ENCODE results near the gene DRG2.
A peak's percentile ranks its signal among the peaks of the same experiment; 100 is the strongest.

DRG2 gene

DNA sequence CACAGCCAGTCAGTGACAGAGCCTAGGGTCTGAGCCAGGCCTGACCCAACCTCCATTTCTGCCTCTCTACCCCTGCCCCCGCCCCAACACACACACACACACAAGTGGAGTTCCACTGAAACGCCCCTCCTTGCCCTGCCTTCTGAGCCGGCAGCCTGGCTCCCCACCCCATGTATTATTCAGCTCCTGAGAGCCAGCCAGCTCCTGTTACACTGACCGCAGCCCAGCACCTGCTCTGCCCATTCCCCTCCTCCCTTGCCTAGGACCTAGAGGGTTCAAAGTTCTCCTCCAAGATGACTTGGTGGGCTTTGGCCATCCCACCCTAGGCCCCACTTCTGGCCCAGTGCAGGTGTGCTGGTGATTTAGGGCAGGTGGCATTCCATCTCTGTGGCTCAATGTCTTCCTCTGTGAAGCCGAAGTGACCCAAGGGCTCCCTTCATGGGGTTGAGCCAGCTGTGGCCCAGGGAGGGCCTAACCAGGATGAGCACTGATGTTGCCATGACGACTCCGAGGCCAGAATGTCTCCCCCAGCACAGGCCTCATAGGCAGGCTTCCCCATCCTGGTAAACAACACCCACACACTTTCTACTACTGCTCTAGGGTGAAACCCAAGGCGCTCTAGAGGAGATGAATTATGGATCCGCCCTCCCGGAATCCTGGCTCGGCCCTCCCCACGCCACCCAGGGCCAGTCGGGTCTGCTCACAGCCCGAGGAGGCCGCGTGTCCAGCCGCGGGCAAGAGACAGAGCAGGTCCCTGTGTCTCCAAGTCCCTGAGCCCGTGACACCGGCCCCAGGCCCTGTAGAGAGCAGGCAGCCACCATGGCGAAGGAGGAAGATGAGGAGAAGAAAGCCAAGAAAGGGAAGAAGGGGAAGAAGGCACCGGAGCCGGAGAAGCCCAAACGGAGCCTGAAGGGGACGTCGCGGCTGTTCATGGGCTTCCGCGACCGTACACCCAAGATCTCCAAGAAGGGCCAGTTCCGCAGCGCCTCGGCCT lies 30.5 kb downstream of the DRG2 start:
- no peak for DNase-seq

DNA sequence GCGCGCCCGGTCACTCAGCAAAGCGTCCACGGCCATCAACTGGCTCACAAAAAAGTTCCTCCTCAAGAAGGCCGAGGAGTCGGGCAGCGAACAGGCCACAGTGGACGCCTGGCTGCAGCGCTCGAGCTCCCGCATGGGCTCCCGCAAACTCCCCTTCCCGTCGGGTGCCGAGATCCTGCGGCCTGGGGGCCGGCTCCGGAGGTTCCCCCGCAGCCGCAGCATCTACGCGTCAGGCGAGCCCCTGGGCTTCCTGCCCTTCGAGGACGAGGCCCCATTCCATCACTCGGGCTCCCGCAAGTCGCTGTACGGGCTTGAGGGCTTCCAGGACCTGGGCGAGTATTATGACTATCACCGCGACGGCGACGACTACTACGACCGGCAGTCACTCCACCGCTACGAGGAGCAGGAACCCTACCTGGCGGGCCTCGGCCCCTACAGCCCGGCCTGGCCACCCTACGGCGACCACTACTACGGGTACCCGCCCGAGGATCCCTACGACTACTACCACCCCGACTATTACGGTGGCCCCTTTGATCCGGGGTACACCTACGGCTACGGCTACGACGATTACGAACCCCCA lies 31.5 kb downstream of the DRG2 start:
- DNase-seq: no peak

DNA sequence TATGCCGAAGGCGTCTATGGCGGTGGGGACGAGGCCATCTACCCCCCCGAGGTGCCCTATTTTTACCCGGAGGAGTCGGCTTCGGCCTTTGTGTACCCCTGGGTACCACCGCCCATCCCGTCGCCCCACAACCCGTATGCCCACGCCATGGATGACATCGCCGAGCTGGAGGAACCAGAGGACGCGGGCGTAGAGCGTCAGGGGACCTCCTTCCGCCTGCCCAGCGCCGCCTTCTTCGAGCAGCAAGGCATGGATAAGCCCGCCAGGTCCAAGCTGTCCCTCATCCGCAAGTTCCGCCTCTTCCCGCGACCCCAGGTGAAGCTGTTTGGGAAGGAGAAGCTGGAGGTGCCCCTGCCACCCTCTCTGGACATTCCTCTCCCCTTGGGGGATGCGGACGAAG lies 32.2 kb downstream of the DRG2 start:
- DNase-seq: no peak

DNA sequence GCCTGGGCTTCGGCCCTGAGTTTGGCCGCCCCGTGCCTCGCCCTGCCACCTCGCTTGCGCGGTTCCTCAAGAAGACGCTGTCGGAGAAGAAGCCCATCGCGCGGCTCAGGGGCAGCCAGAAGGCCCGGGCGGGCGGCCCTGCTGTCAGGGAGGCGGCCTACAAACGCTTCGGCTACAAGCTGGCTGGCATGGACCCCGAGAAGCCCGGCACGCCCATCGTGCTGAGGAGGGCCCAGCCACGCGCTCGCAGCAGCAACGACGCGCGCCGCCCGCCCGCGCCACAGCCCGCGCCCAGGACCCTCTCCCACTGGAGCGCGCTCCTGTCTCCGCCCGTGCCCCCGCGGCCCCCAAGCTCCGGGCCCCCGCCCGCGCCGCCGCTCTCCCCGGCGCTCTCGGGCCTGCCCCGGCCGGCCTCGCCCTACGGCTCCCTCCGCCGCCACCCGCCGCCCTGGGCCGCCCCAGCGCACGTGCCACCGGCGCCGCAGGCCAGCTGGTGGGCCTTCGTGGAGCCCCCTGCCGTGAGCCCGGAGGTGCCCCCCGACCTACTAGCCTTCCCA lies 32.8 kb downstream of the DRG2 start:
- no peak for DNase-seq

DNA sequence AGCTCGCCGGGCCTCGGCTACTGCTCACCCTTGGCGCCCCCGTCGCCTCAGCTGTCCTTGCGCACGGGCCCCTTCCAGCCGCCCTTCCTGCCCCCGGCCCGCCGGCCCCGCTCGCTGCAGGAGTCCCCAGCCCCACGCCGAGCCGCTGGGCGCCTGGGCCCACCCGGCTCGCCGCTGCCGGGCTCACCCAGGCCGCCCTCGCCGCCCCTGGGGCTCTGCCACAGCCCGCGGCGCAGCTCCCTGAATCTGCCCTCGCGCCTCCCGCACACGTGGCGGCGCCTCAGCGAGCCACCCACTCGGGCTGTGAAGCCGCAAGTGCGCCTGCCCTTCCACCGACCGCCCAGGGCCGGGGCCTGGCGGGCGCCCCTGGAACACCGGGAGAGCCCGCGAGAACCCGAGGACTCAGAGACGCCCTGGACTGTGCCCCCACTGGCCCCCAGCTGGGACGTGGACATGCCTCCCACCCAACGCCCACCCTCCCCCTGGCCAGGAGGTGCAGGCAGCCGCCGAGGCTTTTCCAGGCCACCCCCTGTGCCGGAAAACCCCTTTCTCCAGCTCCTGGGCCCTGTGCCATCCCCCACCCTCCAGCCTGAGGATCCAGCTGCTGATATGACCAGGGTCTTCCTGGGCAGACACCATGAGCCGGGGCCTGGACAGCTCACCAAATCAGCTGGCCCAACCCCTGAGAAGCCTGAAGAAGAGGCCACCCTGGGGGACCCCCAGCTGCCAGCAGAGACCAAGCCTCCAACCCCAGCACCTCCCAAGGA lies 33.6 kb downstream of the DRG2 start:
- no peak for DNase-seq

DNA sequence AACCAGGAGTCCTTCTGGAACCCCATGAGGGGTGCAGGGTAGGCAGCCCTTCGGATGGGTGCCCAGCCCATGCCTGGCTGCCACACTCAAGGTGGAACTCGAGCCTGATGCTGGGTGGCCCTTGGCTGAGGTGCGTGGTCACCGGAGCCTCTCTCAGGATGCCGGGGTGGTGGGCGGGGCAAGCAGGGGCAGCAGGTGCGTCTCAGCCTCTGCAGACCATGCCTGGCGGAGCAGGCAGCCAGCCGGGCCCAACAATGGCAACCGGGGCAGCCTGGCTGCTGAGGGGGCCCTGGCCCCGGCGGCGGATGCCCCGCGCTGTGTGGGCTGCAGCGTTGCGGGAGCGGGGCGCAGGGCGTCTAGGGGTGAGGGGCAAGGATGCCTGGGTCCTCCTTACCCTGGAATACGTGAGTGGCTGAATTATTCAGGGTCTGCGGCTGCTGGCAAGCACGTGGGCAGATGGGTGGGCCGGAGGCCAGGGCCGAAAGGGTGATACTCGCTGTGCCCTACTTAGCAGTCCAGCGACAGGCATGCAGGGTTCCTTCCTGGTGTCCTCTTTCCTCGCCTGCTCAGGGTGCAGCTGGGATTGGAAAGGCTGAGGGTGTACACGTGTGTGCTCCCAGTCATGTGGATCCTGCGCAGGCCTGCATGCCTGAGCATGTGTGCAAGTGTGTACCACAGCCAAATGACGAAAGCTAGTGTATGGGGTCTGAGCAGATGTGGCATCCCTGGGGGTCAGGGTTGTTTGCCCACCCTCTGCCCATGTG lies 35.4 kb downstream of the DRG2 start:
- no peak for DNase-seq

DNA sequence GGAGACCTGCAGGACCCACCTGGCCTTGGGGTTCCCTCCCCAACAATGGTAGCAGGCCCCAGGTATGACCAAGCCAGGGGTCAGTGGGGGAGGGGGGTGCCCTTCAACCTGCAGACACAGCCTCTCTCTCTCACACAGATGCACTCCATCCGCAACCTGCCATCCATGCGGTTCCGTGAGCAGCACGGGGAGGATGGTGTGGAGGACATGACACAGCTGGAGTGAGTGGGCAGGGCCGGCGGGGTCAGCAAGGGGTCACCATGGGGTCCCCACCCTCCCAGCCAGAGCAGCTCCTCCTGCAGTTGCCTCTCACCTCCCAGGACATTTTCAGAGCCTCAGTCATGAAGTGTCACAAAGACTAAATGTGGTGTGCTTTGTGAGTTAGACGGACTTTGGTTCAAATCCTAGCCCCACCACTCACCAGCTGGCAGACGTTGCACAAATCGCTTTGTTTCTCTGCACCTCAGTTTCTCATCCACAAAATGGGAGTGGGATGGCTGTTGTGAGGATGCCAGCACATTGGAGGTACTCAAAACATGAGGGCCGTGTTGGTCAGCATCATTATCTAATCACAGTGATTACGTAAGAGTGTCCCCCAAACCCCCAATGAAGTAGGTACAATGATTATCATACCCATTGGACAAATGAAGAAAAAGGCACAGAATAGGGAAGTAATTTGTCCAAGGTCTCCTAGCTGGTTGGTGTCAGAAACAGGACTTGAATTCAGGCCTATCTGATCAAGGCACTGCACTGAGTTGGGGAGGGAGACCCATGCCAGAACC lies 36.8 kb downstream of the DRG2 start:
- no peak for DNase-seq

DNA sequence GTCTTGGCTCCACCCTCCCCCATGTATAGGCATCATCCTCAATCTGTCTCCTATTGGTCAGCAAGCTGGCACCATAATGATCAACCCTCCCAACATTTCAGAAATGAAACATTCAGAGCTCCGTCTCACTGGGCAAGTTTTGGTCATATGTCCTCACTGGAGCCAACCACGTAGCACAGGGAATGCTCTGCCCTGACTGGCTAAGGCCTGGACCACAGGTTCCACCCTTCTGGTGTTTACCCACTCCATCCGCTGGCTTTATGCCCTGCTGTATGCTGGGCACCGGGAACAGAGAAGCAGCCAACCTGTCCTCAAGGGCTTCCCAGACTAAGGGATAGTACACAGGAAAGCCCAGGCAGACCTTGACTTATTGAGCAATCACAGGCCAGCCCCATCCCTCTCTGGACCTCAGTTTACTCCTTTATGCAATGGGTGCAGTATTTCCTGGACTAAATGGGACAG lies 41.3 kb downstream of the DRG2 start:
- DNase-seq: no peak

DNA sequence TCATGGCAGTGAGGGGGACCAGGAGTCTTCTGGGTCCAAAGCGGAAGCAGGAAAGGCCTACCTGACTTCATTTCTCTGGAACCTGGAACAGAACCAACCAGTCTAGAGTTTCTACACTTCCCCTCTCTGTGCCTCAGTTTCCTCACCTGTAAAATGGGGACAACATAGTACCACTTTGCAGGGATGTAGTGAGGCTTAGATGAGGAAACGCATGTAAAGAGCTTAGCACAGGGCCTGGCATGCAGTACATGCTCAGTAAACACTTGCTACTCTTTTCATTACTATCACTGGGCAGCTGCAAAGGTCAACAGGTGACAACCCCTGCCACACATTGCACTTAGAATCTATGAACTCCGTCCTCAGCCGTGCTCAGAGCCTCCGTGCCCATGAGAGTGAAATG lies 45.0 kb downstream of the DRG2 start:
- no peak for DNase-seq

DNA sequence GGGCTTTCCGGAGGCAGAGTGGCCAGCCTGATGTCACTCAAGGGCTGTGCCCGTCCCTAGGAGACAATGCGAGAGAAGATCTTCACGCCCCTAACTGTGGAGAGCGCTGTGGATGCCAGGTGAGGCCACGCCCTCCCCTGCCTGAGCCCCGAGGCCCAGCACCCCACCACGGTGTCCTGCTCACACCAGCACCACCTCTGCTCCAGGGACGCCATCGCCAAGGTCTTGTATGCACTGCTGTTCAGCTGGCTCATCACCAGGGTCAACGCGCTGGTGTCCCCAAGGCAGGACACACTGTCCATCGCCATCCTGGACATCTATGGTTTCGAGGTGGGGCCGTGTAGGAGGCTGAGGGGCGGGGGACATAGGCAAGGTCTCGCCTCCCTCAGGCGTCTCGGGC lies 48.6 kb downstream of the DRG2 start:
- DNase-seq: no peak

DNA sequence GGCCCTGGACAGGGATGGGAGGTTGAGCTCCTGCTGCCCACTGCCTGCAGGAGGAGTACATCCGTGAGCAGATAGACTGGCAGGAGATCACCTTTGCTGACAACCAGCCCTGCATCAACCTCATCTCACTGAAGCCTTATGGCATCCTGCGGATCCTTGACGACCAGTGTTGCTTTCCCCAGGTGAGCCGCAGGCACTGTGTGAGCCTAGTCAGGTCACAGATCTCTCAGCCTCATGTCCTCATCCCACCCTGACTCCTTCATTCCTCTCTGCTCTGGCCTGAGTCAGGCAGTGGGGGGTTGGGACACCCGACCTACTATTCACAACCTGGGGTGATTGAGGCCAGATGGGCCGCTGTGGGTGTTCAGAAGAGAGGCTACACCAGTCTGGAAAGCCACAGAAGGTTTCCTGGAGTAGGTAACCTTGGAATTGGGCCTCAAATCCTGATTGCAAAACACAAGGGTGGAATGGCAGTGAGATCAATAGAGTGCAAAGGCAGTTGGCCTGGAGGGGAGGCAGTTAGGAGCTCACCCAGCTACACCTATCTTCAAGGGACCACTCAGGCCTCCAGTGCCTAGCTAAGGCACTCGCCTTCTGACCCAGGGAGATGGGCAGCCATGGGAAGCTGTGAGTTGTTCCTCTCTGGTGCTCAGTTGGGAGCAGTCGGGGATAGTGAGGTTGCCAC lies 50.5 kb downstream of the DRG2 start:
- no peak for DNase-seq

DNA sequence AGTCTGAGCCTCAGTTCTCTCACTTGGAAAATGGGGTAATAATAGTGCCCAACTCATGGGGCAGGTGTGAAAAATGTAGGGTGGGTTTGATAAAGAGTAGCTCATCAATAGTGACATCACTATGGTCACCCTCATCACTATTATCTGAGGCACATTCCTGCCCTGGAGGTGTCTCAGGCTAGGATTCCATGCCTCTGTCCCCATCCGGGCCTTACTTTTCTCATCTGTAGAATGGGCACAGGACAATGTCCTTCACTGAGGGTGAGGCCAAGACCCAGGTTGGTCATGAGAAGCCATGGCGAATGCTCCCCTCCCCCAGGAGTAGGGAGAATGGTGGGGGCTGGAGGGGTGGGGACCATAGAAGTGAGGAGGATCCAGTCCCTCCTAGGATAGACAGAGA lies 51.3 kb downstream of the DRG2 start:
- no peak for DNase-seq

DNA sequence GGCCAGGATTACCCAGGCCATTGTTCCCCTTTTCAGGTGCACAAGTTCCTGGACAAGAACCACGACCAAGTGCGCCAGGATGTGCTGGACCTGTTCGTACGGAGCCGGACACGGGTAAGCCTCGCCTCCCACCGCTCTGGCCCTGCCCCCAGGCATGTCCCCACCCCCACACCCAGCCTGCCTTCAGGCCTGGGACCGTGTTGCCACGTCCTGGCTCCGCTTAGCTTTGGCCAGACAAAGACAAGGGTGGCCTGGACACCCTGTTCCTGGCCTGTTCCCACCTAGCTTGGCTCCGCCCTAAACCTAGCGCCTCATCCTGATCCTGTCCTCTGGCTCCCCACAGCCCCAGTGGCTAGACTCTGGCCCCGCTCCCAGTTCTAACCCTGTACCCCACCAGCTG lies 51.8 kb downstream of the DRG2 start:
- no peak for DNase-seq

DNA sequence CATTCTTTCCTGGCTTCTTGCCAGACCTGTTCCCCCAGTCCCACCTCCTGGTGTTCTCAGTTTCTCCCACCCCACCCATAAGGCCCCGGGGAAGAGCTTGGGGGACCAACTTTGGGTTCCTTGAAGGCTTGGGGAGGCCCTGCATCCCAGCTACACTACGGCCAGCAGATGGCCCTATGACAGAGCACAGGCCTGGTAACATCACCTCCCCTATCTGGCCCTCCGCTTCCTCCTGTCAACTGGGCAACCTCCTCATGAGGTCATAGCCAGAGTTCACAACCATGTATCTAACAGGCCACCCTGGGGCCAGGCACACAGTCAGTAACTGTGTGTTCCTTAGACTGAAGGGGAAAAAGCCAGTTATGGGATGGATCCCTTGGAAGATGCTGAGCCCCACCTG lies 52.2 kb downstream of the DRG2 start:
- no peak for DNase-seq

DNA sequence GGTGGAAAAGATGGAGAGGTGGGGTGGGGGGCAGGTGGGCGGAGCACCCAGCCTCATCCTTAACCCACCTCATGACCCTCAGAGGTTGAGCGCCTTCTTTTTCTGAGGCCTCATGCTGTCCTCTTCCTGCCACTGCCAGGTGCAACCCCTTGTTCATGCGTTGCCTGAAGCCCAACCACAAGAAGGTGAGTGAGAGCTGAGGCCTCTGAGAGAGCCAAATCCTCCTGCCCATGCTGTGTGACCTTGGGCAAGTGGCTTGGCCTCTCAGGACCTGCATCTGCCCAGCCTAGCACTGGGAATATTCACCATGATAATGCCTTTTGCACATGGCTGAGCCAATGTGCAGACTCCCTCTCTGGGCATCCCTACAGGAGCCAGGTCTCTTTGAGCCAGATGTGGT lies 52.9 kb downstream of the DRG2 start:
- no peak for DNase-seq

DNA sequence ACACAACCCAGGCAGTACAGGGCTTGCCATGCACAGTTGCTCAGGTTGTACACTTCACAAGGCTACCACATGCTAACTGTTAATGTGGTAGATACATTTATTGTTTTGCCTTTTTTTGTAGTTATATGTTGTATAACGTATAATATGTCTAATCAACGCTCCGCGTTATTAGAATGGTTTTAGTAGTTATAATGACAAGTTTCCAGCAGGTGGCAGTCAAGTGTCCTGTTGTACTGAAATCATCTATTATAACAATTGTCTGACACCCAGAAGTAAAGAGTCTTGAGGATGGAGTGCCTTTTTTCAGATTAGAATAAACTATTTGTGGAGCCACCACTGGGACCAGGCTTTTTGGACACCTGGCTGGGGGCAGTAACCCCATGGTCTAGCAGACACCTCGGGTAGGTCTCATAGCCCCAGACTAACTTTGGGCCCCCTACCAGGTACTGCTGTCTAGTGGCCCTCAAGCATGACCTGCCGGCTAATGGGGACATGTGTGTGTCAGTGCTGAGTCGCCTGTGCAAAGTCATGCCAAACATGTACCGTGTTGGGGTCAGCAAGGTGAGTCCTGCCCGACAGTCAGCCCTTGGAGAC lies 53.6 kb downstream of the DRG2 start:
- peak; percentile 48 for DNase-seq

DNA sequence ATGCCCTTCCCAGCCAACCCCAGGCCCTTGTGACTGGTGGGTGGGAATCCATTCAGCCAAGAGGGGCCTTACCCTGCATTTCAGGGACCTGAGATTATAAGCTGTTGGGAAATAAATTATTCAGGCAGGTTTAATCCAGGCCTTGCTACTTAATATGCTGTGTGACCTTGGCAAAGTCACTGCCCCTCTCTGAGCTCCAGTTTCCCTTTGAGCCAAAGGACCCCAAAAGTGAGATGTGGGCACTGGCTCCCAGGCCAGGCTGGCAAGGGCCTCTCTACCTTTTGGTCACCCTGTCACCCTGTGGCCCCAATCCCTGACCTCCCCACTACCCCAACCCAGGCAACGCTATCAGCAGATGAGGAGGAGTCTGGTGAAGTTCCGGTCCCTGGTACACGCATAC lies 54.7 kb downstream of the DRG2 start:
- no peak for DNase-seq

DNA sequence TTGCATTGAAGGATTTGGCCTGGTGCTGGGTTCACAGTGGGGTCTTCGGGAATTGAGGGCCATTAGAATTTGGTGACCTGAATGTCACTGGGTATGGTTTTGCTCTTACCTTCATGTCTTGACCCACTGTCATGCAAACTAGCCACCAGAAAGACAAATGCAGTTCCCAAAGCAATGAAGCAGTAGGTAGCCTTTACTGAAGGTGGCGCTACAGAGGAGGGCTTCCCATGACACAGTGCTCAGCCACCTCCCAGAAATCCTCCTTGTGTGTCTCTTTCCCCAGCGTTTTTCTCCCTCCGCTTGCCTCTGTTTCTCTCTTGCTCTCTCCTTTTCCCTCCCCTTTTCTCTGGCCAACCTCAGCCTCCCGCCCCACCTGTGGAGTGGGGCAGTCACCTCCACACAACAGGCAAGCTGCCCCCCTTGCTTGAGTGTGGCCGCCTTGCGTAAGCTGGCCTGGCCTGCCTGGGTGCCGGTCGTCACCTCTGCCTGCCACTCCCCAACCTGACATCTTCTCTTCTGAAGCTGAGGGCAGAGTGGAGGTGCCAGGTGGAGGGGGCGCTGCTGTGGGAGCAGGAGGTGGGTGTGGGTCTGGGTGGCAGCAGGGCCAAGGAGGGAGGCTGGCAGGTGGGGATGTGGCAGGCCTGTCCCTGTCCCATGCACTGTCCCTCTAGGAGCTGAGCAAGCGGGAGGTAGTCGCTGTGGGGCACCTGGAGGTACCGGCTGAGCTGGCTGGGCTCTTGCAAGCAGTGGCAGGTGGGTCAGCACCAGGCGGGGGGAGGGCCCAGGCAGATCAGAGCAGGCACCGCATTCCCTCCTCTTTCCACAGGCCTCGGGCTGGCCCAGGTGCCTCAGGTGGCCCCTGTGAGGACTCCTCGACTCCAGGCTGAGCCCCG lies 55.5 kb downstream of the DRG2 start:
- no peak for DNase-seq

DNA sequence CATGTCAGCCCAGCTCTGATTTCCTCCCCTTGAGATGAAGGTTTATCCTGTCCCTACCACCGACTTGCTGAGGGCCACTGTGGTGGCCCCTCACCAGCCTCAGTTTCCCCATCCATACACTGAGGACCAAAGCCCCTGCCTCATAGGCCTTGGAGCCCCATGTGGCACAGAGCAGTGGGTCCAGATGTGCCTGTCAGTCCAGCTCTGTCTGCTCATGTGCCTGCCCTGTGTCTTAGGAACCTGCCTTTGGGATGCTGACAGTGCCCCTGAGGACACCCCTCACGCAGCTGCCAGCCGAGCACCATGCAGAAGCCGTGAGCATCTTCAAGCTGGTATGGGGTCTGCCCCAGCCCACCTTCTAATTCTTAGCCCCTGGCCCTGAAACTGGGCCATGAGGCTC lies 56.5 kb downstream of the DRG2 start:
- DNase-seq: no peak

DNA sequence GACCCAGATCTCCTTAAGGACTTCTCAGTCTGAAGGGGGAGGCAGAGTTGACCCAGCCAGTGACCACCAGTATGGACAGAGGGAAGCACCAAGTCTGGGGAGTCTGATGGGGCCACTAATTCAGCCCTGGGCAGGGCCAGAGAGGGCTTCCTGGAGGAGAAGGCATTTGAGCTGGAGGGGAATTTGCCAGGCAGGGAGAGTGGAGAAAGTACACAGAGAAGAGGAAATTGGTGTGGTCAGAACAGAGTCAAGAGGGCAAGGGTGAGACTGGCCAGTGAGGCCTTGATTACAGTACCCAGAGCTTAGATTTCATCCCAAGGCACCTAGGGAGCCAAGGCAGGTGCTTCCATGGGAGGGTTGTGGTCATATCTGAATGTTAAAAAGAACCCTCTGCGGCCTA lies 57.1 kb downstream of the DRG2 start:
- DNase-seq: no peak

Measured in central memory CD4-positive, alpha-beta T cell (primary cell).